Measurements from ENCODE around the gene TPI1. TPM values are rescaled to one million over a fixed set of nuclear protein-coding genes. Genes with fewer than 3 reads are reported as not detected.

TPI1 gene
- total RNA-seq, 1 donor from 2014 or later, result 306 TPM

GRCh38 chr12:6850796-6851152, 16.6 kb upstream of the TPI1 start:
- Mint-ChIP-seq H3K4me1 (peaks cover 30% of the 10 kb centered on the region), H3K27me3 (no peaks in the 10 kb centered on the region), H3K27ac (no peak overlapping the region), H3K4me3 (peak overlapping the region; percentile 100), H3K36me3 (ENCODE audit: low read depth) (peaks cover 17% of the 10 kb centered on the region), H3K9me3 (no peaks in the 10 kb centered on the region)
- ChIA-PET CTCF (interaction anchor here (2.5 to 4.0 kb wide), 3 partner anchors 15 to 22 kb away, joined by 12 to 34 read pairs (median 22); partner anchors contain the start of genes SPSB2 and TPI1), POLR2A (interaction anchor here (0.9 to 7.5 kb wide), 20 partner anchors 8 to 400 kb away, joined by 3 to 190 read pairs (median 9); partner anchors contain the start of genes C12orf57, COPS7A, GAPDH and GNB3)
- ATAC-seq (ENCODE audit: low read depth) (no peak), DNase-seq (no peak)
- TF ChIP-seq CTCF (IDR thresholded peaks at IDR 0.05), result no peak
- intact Hi-C loops (cut with micrococcal nuclease), result loop anchor here (1.0 to 5.0 kb wide), 9 partner anchors 22 to 1232 kb away; partner anchors contain the start of genes C1RL, CHD4, LPAR5 and LPCAT3

- POLR2A ChIA-PET, result interaction anchor here (0.5 to 7.5 kb wide), 33 partner anchors 9 to 994 kb away, joined by 3 to 190 read pairs (median 6); partner anchors contain the start of genes C12orf57, C1RL, COPS7A and GAPDH
- DNase-seq, result peak; percentile 76
- Mint-ChIP-seq H3K4me1 (peaks cover 30% of the 10 kb centered on the region), H3K9me3 (no peaks in the 10 kb centered on the region), H3K4me3 (peak within 1 kb of the TSS; percentile 100), H3K36me3 (ENCODE audit: low read depth) (peaks cover 22% of the 10 kb centered on the region), H3K27ac (peak within 1 kb of the TSS; percentile 99), H3K27me3 (no peaks in the 10 kb centered on the region)
- CTCF ChIA-PET, result interaction anchor here (0.8 to 4.0 kb wide), 6 partner anchors 16 to 281 kb away, joined by 3 to 34 read pairs (median 9); partner anchors contain the start of genes MLF2, SPSB2 and TPI1
- ATAC-seq (ENCODE audit: low read depth), result peak; percentile 51
- intact Hi-C loops (cut with micrococcal nuclease), result loop anchor here (1.0 to 5.0 kb wide), 9 partner anchors 23 to 1231 kb away; partner anchors contain the start of genes C1RL, CHD4, LPAR5 and LPCAT3
- TF ChIP-seq CTCF (IDR thresholded peaks at IDR 0.05), result no peak
These were observed 16.0 kb upstream of the TPI1 start, which contains the start of gene CDCA3 for GRCh38 chr12:6851153-6851920. Gene CDCA3, minus strand, starts transcription at chr12:6851286. Its CDS starts 334 bp downstream, at chr12:6850952.

GRCh38 chr12:6851921-6852650, 15.2 kb upstream of the TPI1 start, which contains the start of gene USP5:
Gene USP5, plus strand, starts transcription at chr12:6852150. Its CDS starts 30 bp downstream, at chr12:6852180.
- no peaks in the 10 kb centered on the region for H3K9me3 Mint-ChIP-seq
- ChIA-PET POLR2A (interaction anchor here (0.6 to 7.5 kb wide), 36 partner anchors 9 to 994 kb away, joined by 3 to 190 read pairs (median 6); partner anchors contain the start of genes C12orf57, C1RL, COPS7A and GAPDH), CTCF (interaction anchor here (0.8 to 4.0 kb wide), 7 partner anchors 16 to 281 kb away, joined by 3 to 34 read pairs (median 8); partner anchors contain the start of genes MLF2, SPSB2 and TPI1)
- H3K27me3 Mint-ChIP-seq, result no peaks in the 10 kb centered on the region
- H3K4me1 Mint-ChIP-seq, result peaks cover 30% of the 10 kb centered on the region
- TF ChIP-seq CTCF (IDR thresholded peaks at IDR 0.05), result no peak
- H3K27ac Mint-ChIP-seq, result peak within 1 kb of the TSS; percentile 99
- intact Hi-C loops (cut with micrococcal nuclease), result loop anchor here (1.0 to 5.0 kb wide), 19 partner anchors 15 to 1230 kb away; partner anchors contain the start of genes C1RL, CHD4, COPS7A and EMG1
- DNase-seq (peak; percentile 91), ATAC-seq (ENCODE audit: low read depth) (peak; percentile 78)
- peak within 1 kb of the TSS; percentile 100 for H3K4me3 Mint-ChIP-seq
- peaks cover 29% of the 10 kb centered on the region for H3K36me3 Mint-ChIP-seq (ENCODE audit: low read depth)

GRCh38 chr12:6852651-6853354, 14.5 kb upstream of the TPI1 start:
- CTCF ChIA-PET, result interaction anchor here (1.7 to 4.0 kb wide), 4 partner anchors 15 to 38 kb away, joined by 8 to 34 read pairs (median 17); partner anchors contain the start of genes SPSB2 and TPI1
- peaks cover 30% of the 10 kb centered on the region for H3K4me1 Mint-ChIP-seq
- H3K9me3 Mint-ChIP-seq, result no peaks in the 10 kb centered on the region
- ATAC-seq (ENCODE audit: low read depth) (no peak), DNase-seq (no peak)
- TF ChIP-seq CTCF (IDR thresholded peaks at IDR 0.05), result no peak
- peak overlapping the region; percentile 99 for H3K27ac Mint-ChIP-seq
- intact Hi-C loops (cut with micrococcal nuclease), result loop anchor here (1.0 to 5.0 kb wide), 15 partner anchors 14 to 1229 kb away; partner anchors contain the start of genes C1RL, COPS7A, EMG1 and ING4
- H3K27me3 Mint-ChIP-seq, result no peaks in the 10 kb centered on the region
- H3K4me3 Mint-ChIP-seq, result peak overlapping the region; percentile 100
- H3K36me3 Mint-ChIP-seq (ENCODE audit: low read depth), result peaks cover 35% of the 10 kb centered on the region
- POLR2A ChIA-PET, result interaction anchor here (0.6 to 7.5 kb wide), 26 partner anchors 9 to 402 kb away, joined by 3 to 190 read pairs (median 9); partner anchors contain the start of genes C12orf57, C1RL, COPS7A and GAPDH
